ENCODE measurements around the gene PTPRN2. TPM values are rescaled to one million over a fixed set of nuclear protein-coding genes. Genes with fewer than 3 reads are reported as not detected.

The PTPRN2 gene
- total and polyA plus RNA-seq, 2 of the 13 experiments (the other 11 are each of a cell fraction or from before 2014, with no cell fraction given) = 2.5 to 24.2 TPM

DNA sequence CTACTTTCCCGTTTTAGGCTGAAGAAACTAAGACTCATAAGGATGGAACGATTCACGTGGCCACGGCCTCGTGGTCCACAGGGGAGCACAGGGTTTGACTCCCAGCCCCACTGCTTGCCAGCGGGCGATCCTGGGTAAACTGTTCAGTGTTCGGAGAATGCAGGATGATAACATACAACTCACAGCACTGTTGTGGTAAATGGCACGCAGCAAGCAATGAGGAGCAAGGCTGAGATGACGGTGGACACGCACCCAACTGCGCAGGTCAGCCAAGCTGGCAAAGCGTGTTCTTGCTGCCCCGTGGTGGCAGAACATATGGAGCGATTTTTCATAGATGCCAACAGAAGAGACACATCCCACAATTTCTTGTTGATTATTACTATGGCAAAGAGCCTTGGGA is 978.1 kb downstream of the PTPRN2 start:
- Histone ChIP-seq H3K79me2 (ENCODE audit: insufficient read depth, low read length) (no peaks in the 10 kb centered on the region), H2AFZ (ENCODE audit: low read length) (no peak overlapping the region), H3K4me3 (replicated peaks in 1 of 3; ENCODE audit: insufficient read depth in 1 of 3, low read depth in 2 of 3, low read length in 3 of 3) (no peak overlapping the region), H3K9ac (ENCODE audit: insufficient read depth, low read depth, low read length) (no peak overlapping the region), H3K27ac (ENCODE audit: extremely low read length, insufficient read depth, low read length) (no peak overlapping the region), H3K4me2 (ENCODE audit: low read depth, low read length) (no peak overlapping the region), H3K27me3 (ENCODE audit: control insufficient read depth in 1 of 2, insufficient read depth in 2 of 2, low read length in 2 of 2) (peaks cover 8 to 54% of the 10 kb centered on the region in 2 experiments; a peak in 4 of 5 replicates), H3K36me3 (replicated peaks in 1 of 2; ENCODE audit: control insufficient read depth in 1 of 2, insufficient read depth in 2 of 2, low read length in 2 of 2) (no peaks in the 10 kb centered on the region), H4K20me1 (ENCODE audit: insufficient read depth, low read length) (no peaks in the 10 kb centered on the region), H3K9me3 (ENCODE audit: low read length) (no peaks in the 10 kb centered on the region), H3K4me1 (ENCODE audit: insufficient read depth, low read length) (no peaks in the 10 kb centered on the region)
- in situ Hi-C loops (cut with HindIII; ENCODE audit: extremely low pct_ligation_motif_present, low pct_unique_long_range_greater_than_20kb) (no loop called here), intact Hi-C loops (cut with micrococcal nuclease; ENCODE audit: unreplicated experiment) (no loop called here)
- FAIRE-seq (no peak), ATAC-seq (no peak), DNase-seq (ENCODE audit: low spot score) (no peak)
- ChIA-PET CTCF (ENCODE audit: low intra/inter-chr PET ratio, low total read pairs) (no interaction called here), POLR2A (no interaction called here)
- no TSS peak for BruUV-seq (replicated peaks)
- 55% methylated on average over 10 of the region's 15 CpGs for WGBS (ENCODE audit: low lambda C conversion rate)
- TF ChIP-seq ZNF510 (CRISPR knock-in tag; IDR thresholded peaks at IDR 0.05; ENCODE audit: low read depth) (no peak), TOPORS (CRISPR knock-in tag; IDR thresholded peaks at IDR 0.05) (no peak), ZNF558 (CRISPR knock-in tag; IDR thresholded peaks at IDR 0.05; ENCODE audit: borderline replicate concordance) (no peak), ZNF564 (CRISPR knock-in tag; IDR thresholded peaks at IDR 0.05) (no peak), ZNF7 (CRISPR knock-in tag; IDR thresholded peaks at IDR 0.05) (no peak), NONO (IDR thresholded peaks at IDR 0.05) (no peak), NONO (CRISPR knock-in tag; conservative IDR thresholded peaks at IDR 0.05) (no peak), ELF1 (CRISPR knock-in tag; IDR thresholded peaks at IDR 0.05) (no peak), PTBP1 (IDR thresholded peaks at IDR 0.05; ENCODE audit: low read depth, low read length, poor library complexity, severe bottlenecking) (no peak)
- TF ChIP-seq, protein P1, sequence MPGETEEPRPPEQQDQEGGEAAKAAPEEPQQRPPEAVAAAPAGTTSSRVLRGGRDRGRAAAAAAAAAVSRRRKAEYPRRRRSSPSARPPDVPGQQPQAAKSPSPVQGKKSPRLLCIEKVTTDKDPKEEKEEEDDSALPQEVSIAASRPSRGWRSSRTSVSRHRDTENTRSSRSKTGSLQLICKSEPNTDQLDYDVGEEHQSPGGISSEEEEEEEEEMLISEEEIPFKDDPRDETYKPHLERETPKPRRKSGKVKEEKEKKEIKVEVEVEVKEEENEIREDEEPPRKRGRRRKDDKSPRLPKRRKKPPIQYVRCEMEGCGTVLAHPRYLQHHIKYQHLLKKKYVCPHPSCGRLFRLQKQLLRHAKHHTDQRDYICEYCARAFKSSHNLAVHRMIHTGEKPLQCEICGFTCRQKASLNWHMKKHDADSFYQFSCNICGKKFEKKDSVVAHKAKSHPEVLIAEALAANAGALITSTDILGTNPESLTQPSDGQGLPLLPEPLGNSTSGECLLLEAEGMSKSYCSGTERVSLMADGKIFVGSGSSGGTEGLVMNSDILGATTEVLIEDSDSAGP (CRISPR knock-in tag; IDR thresholded peaks at IDR 0.05; ENCODE audit: borderline replicate concordance) = no peak
- TF ChIP-seq, protein P2, sequence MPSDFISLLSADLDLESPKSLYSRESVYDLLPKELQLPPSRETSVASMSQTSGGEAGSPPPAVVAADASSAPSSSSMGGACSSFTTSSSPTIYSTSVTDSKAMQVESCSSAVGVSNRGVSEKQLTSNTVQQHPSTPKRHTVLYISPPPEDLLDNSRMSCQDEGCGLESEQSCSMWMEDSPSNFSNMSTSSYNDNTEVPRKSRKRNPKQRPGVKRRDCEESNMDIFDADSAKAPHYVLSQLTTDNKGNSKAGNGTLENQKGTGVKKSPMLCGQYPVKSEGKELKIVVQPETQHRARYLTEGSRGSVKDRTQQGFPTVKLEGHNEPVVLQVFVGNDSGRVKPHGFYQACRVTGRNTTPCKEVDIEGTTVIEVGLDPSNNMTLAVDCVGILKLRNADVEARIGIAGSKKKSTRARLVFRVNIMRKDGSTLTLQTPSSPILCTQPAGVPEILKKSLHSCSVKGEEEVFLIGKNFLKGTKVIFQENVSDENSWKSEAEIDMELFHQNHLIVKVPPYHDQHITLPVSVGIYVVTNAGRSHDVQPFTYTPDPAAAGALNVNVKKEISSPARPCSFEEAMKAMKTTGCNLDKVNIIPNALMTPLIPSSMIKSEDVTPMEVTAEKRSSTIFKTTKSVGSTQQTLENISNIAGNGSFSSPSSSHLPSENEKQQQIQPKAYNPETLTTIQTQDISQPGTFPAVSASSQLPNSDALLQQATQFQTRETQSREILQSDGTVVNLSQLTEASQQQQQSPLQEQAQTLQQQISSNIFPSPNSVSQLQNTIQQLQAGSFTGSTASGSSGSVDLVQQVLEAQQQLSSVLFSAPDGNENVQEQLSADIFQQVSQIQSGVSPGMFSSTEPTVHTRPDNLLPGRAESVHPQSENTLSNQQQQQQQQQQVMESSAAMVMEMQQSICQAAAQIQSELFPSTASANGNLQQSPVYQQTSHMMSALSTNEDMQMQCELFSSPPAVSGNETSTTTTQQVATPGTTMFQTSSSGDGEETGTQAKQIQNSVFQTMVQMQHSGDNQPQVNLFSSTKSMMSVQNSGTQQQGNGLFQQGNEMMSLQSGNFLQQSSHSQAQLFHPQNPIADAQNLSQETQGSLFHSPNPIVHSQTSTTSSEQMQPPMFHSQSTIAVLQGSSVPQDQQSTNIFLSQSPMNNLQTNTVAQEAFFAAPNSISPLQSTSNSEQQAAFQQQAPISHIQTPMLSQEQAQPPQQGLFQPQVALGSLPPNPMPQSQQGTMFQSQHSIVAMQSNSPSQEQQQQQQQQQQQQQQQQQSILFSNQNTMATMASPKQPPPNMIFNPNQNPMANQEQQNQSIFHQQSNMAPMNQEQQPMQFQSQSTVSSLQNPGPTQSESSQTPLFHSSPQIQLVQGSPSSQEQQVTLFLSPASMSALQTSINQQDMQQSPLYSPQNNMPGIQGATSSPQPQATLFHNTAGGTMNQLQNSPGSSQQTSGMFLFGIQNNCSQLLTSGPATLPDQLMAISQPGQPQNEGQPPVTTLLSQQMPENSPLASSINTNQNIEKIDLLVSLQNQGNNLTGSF (CRISPR knock-in tag; IDR thresholded peaks at IDR 0.05) = no peak
- TF ChIP-seq, protein P3, sequence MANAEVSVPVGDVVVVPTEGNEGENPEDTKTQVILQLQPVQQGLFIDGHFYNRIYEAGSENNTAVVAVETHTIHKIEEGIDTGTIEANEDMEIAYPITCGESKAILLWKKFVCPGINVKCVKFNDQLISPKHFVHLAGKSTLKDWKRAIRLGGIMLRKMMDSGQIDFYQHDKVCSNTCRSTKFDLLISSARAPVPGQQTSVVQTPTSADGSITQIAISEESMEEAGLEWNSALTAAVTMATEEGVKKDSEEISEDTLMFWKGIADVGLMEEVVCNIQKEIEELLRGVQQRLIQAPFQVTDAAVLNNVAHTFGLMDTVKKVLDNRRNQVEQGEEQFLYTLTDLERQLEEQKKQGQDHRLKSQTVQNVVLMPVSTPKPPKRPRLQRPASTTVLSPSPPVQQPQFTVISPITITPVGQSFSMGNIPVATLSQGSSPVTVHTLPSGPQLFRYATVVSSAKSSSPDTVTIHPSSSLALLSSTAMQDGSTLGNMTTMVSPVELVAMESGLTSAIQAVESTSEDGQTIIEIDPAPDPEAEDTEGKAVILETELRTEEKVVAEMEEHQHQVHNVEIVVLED (CRISPR knock-in tag; IDR thresholded peaks at IDR 0.05; ENCODE audit: borderline replicate concordance) = no peak
- TF ChIP-seq, protein P4, sequence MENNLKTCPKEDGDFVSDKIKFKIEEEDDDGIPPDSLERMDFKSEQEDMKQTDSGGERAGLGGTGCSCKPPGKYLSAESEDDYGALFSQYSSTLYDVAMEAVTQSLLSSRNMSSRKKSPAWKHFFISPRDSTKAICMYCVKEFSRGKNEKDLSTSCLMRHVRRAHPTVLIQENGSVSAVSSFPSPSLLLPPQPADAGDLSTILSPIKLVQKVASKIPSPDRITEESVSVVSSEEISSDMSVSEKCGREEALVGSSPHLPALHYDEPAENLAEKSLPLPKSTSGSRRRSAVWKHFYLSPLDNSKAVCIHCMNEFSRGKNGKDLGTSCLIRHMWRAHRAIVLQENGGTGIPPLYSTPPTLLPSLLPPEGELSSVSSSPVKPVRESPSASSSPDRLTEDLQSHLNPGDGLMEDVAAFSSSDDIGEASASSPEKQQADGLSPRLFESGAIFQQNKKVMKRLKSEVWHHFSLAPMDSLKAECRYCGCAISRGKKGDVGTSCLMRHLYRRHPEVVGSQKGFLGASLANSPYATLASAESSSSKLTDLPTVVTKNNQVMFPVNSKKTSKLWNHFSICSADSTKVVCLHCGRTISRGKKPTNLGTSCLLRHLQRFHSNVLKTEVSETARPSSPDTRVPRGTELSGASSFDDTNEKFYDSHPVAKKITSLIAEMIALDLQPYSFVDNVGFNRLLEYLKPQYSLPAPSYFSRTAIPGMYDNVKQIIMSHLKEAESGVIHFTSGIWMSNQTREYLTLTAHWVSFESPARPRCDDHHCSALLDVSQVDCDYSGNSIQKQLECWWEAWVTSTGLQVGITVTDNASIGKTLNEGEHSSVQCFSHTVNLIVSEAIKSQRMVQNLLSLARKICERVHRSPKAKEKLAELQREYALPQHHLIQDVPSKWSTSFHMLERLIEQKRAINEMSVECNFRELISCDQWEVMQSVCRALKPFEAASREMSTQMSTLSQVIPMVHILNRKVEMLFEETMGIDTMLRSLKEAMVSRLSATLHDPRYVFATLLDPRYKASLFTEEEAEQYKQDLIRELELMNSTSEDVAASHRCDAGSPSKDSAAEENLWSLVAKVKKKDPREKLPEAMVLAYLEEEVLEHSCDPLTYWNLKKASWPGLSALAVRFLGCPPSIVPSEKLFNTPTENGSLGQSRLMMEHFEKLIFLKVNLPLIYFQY (CRISPR knock-in tag; IDR thresholded peaks at IDR 0.05; ENCODE audit: borderline replicate concordance) = no peak
